K562 (cell line): ENCODE data around the gene KRT80. TPM values are rescaled to one million over a fixed set of nuclear protein-coding genes. Genes with fewer than 3 reads are reported as not detected.

Experiments used
- ATAC-seq: fragments of 200-7000 bp; cut with Tn5 transposase; 3 replicates; pipeline ENCODE4 v1.9.1; 2020; ENCODE audit warnings: moderate library complexity
- BruUV-seq: library from RNA; stranded (reverse); fragments of 400-500 nt; replicated peaks from 2 replicates; lab custom pipeline; 2021; lab: Mats Ljungman, UMichigan
- CTCF ChIA-PET: fragments of 300-600 bp; formaldehyde crosslinking; extraction: SDS; loops from one replicate; lab custom pipeline; 2021; ENCODE audit warnings: low intra/inter-chr PET ratio; lab: Yijun Ruan, JAX
- POLR2A ChIA-PET: fragments of 300-600, 350-650 bp; sonication (Branson Sonifier 250); formaldehyde crosslinking; extraction: SDS; loops from one replicate; lab custom pipeline; 2021; ENCODE audit warnings: antibody characterized with exemption, inconsistent platforms; lab: Yijun Ruan, JAX
- DNase-seq, 4 experiments: peaks; one replicate each; pipeline versions ENCODE4 v3.0.0 to v3.0.0-alpha.2; 2011 to 2018; ENCODE audit warnings: low spot score in 3 of 4, mixed read lengths in 3 of 4; ENCODE audit errors: extremely low read depth in 1 of 4
- FAIRE-seq: peaks from 2 replicates; lab custom pipeline; 2011; peaks lifted over from hg19 to GRCh38; lab: Jason Lieb, UNC
- H2AFZ ChIP-seq: 2 replicates; pipeline ENCODE4 v1.6.0; 2011; ENCODE audit warnings: low read depth, low read length, control low read depth, inconsistent platforms
- H3K27ac ChIP-seq: fragments of 200-600 bp; 3 replicates; pipeline ENCODE4 v1.8.0; 2011; ENCODE audit warnings: low read depth, mild to moderate bottlenecking, control low read depth, inconsistent platforms, low read length, moderate library complexity, mixed read lengths; ENCODE audit errors: extremely low read depth
- H3K27me3 ChIP-seq, 2 experiments: fragments of 300-600 bp in 1 of 2; 2 replicates in 1 of 2; 3 replicates in 1 of 2; pipeline versions ENCODE4 v1.6.0 to v1.8.0; 2011; ENCODE audit warnings: inconsistent platforms in 2 of 2, low read length in 2 of 2, mild to moderate bottlenecking in 1 of 2, mixed read lengths in 1 of 2, moderate library complexity in 1 of 2; ENCODE audit not compliant: control insufficient read depth in 2 of 2, insufficient read depth in 2 of 2
- H3K36me3 ChIP-seq: fragments of 300-600 bp; 3 replicates; pipeline ENCODE4 v1.8.0; 2011; ENCODE audit warnings: mild to moderate bottlenecking, low read length, inconsistent platforms; ENCODE audit not compliant: control insufficient read depth, insufficient read depth
- H3K4me1 ChIP-seq, 2 experiments: fragments of 200-600 bp in 1 of 2; replicated peaks in 1 of 2; 2 replicates in 1 of 2; 3 replicates in 1 of 2; pipeline versions ENCODE4 v1.5.1 to v1.8.0; 2011; ENCODE audit warnings: inconsistent platforms in 2 of 2, low read length in 2 of 2, mild to moderate bottlenecking in 1 of 2, mixed read lengths in 1 of 2, moderate library complexity in 1 of 2; ENCODE audit not compliant: control insufficient read depth in 2 of 2, insufficient read depth in 2 of 2
- H3K4me2 ChIP-seq: 2 replicates; pipeline ENCODE4 v1.6.1; 2011; ENCODE audit warnings: low read length, control low read depth, inconsistent platforms, mixed read lengths; ENCODE audit not compliant: insufficient read depth
- H3K4me3 ChIP-seq: fragments of 200-600 bp; sonication (generic), shearing (Covaris generic); 2 replicates; pipeline ENCODE4 v1.5.1; 2016; ENCODE audit warnings: control low read depth, inconsistent platforms
- H3K79me2 ChIP-seq: fragments of 200-600 bp; 3 replicates; pipeline ENCODE4 v1.8.0; 2011; ENCODE audit warnings: low read length, inconsistent platforms; ENCODE audit not compliant: control insufficient read depth, insufficient read depth
- H3K9ac ChIP-seq, 2 experiments: 2 replicates each; pipeline versions ENCODE4 v1.6.0 to v1.6.1; 2011; ENCODE audit warnings: low read depth in 2 of 2, low read length in 2 of 2, control low read depth in 1 of 2, inconsistent platforms in 1 of 2, mild to moderate bottlenecking in 1 of 2, mixed read lengths in 1 of 2; ENCODE audit not compliant: insufficient read depth in 1 of 2
- H3K9me1 ChIP-seq: one replicate; pipeline ENCODE4 v1.6.0; 2011; ENCODE audit warnings: inconsistent platforms, mild to moderate bottlenecking, low read length, moderate library complexity; ENCODE audit not compliant: control insufficient read depth, insufficient read depth
- H3K9me3 ChIP-seq: replicated peaks from 2 replicates; pipeline ENCODE4 v1.5.1; 2011; ENCODE audit warnings: low read depth, low read length, inconsistent platforms; ENCODE audit not compliant: control insufficient read depth, insufficient read depth
- H4K20me1 ChIP-seq: replicated peaks from 2 replicates; pipeline ENCODE4 v1.6.1; 2011; ENCODE audit warnings: low read length, inconsistent platforms, mixed read lengths; ENCODE audit not compliant: control insufficient read depth, insufficient read depth
- CREB3L1 ChIP-seq: fragments of 450-650 bp; IDR thresholded peaks from 2 replicates; pipeline ENCODE4 v1.6.1; 2014; ENCODE audit warnings: low read depth, mild to moderate bottlenecking, moderate library complexity, borderline replicate concordance
- ELK1 ChIP-seq: sonication (generic); formaldehyde crosslinking; IDR thresholded peaks from 2 replicates; pipeline ENCODE4 v1.8.1; 2022; ENCODE audit warnings: missing genetic modification reagents
- HDAC6 ChIP-seq: IDR thresholded peaks from 2 replicates; pipeline ENCODE4 v1.6.1; 2012; ENCODE audit warnings: low read depth, mild to moderate bottlenecking, control low read depth, inconsistent platforms, low read length, moderate library complexity
- HES1 ChIP-seq: fragments of 450-650 bp; IDR thresholded peaks from 2 replicates; pipeline ENCODE4 v1.6.1; 2016; ENCODE audit warnings: low read depth, mild to moderate bottlenecking, moderate library complexity
- IFI16 ChIP-seq: fragments of 250-450 bp; sonication (Bioruptor Pico); IDR thresholded peaks from 2 replicates; pipeline ENCODE4 v2.1.2; 2022; ENCODE audit warnings: mild to moderate bottlenecking, inconsistent platforms
- KAT2B ChIP-seq: IDR thresholded peaks from one replicate; pipeline ENCODE4 v1.6.1; 2012; ENCODE audit warnings: low read depth, mild to moderate bottlenecking, control low read depth, inconsistent platforms, low read length, moderate library complexity
- KDM1A ChIP-seq, 2 experiments: fragments of 450-650 bp; IDR thresholded peaks; 2 replicates each; pipeline ENCODE4 v1.6.1; 2016; ENCODE audit warnings: mild to moderate bottlenecking in 2 of 2
- KLF10 ChIP-seq: fragments of 250-450 bp; sonication (Bioruptor Pico); IDR thresholded peaks from 2 replicates; pipeline ENCODE4 v1.6.1; 2021; ENCODE audit warnings: matching md5 sums
- NR2C2 ChIP-seq, 2 experiments: fragments of 200-800 bp in 1 of 2; sonication (Bioruptor generic) in 1 of 2; sonication (generic) in 1 of 2; formaldehyde crosslinking in 1 of 2; IDR thresholded peaks; 2 replicates each; pipeline versions ENCODE4 v1.6.1 to v1.8.0; 2016 to 2022; ENCODE audit warnings: mild to moderate bottlenecking in 1 of 2, missing compliant biosample characterization in 1 of 2, missing genetic modification characterization in 1 of 2, missing genetic modification reagents in 1 of 2
- POU5F1 ChIP-seq: fragments of 150-350 bp; IDR thresholded peaks from 2 replicates; pipeline ENCODE4 v1.6.1; 2014; ENCODE audit warnings: borderline replicate concordance, low read length, low read depth, mild to moderate bottlenecking; ENCODE audit not compliant: partially characterized antibody
- RBM25 ChIP-seq: fragments of 200-400 bp; formaldehyde crosslinking; IDR thresholded peaks from 2 replicates; pipeline ENCODE4 v1.6.1; 2018; ENCODE audit warnings: low read length, low read depth, moderate library complexity; ENCODE audit not compliant: severe bottlenecking
- SFPQ ChIP-seq: fragments of 200-400 bp; formaldehyde crosslinking; IDR thresholded peaks from 2 replicates; pipeline ENCODE4 v1.6.1; 2017; ENCODE audit warnings: mild to moderate bottlenecking, low read depth, low read length, moderate library complexity
- SLC30A9 ChIP-seq: fragments of 250-450 bp; sonication (Bioruptor Pico); IDR thresholded peaks from 2 replicates; pipeline ENCODE4 v1.8.0; 2022; ENCODE audit warnings: mild to moderate bottlenecking, moderate library complexity
- ZNF311 ChIP-seq: fragments of 250-450 bp; sonication (Bioruptor Pico); IDR thresholded peaks from 2 replicates; pipeline ENCODE4 v1.4.0; 2020; ENCODE audit warnings: mild to moderate bottlenecking, moderate library complexity
- ZNF316 ChIP-seq: fragments of 450-650 bp; IDR thresholded peaks from 2 replicates; pipeline ENCODE4 v1.6.1; 2016
- ZNF785 ChIP-seq: fragments of 250-450 bp; sonication (Bioruptor Pico); IDR thresholded peaks from 2 replicates; pipeline ENCODE4 v1.4.0; 2020; ENCODE audit warnings: mild to moderate bottlenecking
- WGBS: fragments of 100-300 bp; shearing (Covaris generic); methylation state at CpG from one replicate; pipeline ENCODE4 v1.1.6; 2016; ENCODE audit warnings: low coverage, mixed read lengths; ENCODE audit not compliant: insufficient coverage; ENCODE audit errors: missing lambda C conversion rate; 5-methylcytosine and 5-hydroxymethylcytosine counted together
- in situ Hi-C: fragments of 300-500 bp; cut with MboI; formaldehyde crosslinking; loops from 4 replicates; pipeline ENCODE4 v1.15.0; 2018; ENCODE audit warnings: inconsistent platforms, mixed read lengths
- intact Hi-C: fragments of 100-400 bp; cut with micrococcal nuclease; formaldehyde crosslinking; loops from 2 replicates; pipeline ENCODE4 v1.14.2; 2022
- polyA plus RNA-seq, 8 experiments: library from polyadenylated mRNA; depleted of rRNA in 4 of 8; stranded (reverse) in 5 of 8; unstranded in 3 of 8; fragments of >200 nt; fragmentation: Nextera tagmentation in 2 of 8; fragmentation: Illumina TruSeq in 1 of 8; extraction: Ambion mirVana in 2 of 8; extraction: Trizol in 1 of 8; gene quantifications; 2 replicates each; pipeline versions ENCODE4 v1.2.1 to v1.2.3, GENCODE V29; 2011 to 2014; ENCODE audit warnings: inconsistent platforms in 1 of 8, missing spikeins in 1 of 8
- total RNA-seq, 7 experiments: library from RNA; depleted of rRNA in 6 of 7; stranded (reverse); fragments of >200 nt in 6 of 7; fragmentation: Illumina TruSeq in 2 of 7; extraction: Trizol in 2 of 7; gene quantifications; 2 replicates each; pipeline versions ENCODE4 v1.2.1 to v1.2.3, GENCODE V29; 2011 to 2021; ENCODE audit warnings: low replicate concordance in 1 of 7

KRT80 gene
- total and polyA plus RNA-seq, 9 of the 15 experiments (the other 6 are each of a cell fraction or from before 2014, with no cell fraction given), result not detected

GRCh38 chr12:52228366-52228765 is 36.6 kb upstream of the KRT80 start (continued):
- TF ChIP-seq IFI16 (no peak), KLF10 (CRISPR knock-in tag) (no peak), KAT2B (no peak), SLC30A9 (CRISPR knock-in tag) (no peak), ZNF785 (CRISPR knock-in tag) (no peak)

GRCh38 chr12:52227606-52228166 is 35.9 kb upstream of the KRT80 start:
- no CpG with 5 or more reads among the region's 5 CpGs for WGBS
- ATAC-seq (no peak), FAIRE-seq (no peak), DNase-seq (no peak)
- BruUV-seq, result no TSS peak
- Histone ChIP-seq H3K9me3 (no peaks in the 10 kb centered on the region), H3K4me1 (no peaks in the 10 kb centered on the region), H3K9ac (no peak overlapping the region), H3K9me1 (no peaks in the 10 kb centered on the region), H3K27me3 (peaks cover 0 to 25% of the 10 kb centered on the region in 2 experiments; a peak in 4 of 5 replicates), H4K20me1 (peaks cover 8% of the 10 kb centered on the region; the same call in 1 of the 2 replicates), H2AFZ (no peak overlapping the region), H3K36me3 (no peaks in the 10 kb centered on the region), H3K27ac (no peak overlapping the region), H3K4me2 (no peak overlapping the region), H3K4me3 (no peak overlapping the region), H3K79me2 (no peaks in the 10 kb centered on the region)
- CTCF ChIA-PET, result interaction anchor here (0.6 kb wide), 1 partner anchor 588 kb away, joined by 4 read pairs; no protein-coding TSS in a partner anchor
- POLR2A ChIA-PET, result no interaction called here
- in situ Hi-C loops (no loop called here), intact Hi-C loops (no loop called here)
- no peak for TF ChIP-seq KDM1A (IDR thresholded peaks at IDR 0.05)
- TF ChIP-seq ELK1 (CRISPR knock-in tag), result no peak
- no peak for TF ChIP-seq NR2C2 (CRISPR knock-in tag; IDR thresholded peaks at IDR 0.05)
- no peak for TF ChIP-seq NR2C2 (tag; IDR thresholded peaks at IDR 0.05)
- no peak for TF ChIP-seq POU5F1
- TF ChIP-seq SFPQ, result no peak
- TF ChIP-seq RBM25, result no peak
- no peak for TF ChIP-seq ZNF311 (CRISPR knock-in tag)
- no peak for TF ChIP-seq HDAC6
- TF ChIP-seq ZNF316, result no peak
- no peak for TF ChIP-seq CREB3L1
- no peak for TF ChIP-seq HES1
